Measurements from ENCODE around the gene PLA2G4A.

The PLA2G4A gene

DNA sequence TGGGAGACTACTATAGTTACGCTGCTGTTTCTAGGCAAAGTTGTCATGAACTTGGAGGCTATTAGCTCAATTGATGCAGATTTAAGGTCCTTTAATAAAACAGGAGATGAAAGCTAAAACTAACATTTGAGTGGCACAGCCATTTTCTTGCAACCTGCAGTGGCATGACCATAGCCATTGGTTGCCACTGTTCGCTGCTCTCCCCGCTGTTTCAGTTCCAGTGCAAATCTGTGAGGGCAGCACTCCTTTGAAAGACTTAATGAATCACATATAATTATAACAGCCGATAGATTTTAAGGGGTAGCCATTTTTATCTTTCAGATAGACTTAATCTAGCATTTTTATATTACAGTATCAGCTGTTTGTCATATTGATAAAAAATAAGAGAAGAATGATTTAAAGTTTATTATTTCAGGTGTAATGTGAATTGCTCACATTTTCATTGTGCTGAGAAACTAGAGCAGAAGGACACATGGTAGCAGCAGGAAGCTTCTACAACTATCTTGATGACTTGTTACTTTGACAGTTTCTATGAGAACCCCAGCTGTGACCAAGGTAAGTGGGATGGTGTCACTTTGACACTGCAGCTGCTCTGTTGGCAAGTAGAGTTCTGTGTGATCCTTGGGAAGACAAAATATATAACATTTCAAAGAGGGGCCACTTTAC is 203.7 kb downstream of the PLA2G4A start:
- DNase-seq (ENCODE audit: low read depth), result no peak

DNA sequence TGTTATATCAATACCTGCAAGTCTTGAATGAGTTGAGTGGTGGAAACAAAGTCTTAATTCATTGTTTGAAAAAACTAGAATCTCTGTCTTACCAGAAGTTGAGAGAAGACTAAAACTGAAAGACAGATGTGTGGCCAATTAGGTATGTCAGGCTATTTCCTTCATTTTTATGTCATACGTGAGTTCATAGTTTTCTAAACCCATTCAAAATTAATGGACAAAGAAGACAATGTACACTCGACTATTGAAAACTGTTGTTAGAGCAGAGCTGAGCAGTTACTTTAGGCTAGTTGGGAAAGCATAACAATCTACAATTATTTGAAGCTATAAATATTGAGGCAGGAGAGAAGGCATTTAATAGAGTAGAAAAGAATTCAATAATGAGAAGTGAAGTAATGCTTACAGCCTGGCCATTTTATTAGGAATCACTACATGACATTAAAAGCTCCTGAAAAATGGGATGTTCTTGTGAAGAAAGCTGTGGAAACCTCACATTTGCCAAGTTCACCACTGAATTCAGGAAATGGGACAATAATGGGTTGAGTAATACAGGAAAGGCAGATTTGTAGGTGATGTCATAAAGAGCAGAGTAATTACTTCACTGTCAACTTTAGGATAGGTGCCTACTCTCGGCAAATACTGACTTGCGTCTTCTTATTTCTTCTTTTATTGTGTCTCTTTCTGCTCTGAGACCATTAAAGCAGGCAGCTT is 204.4 kb downstream of the PLA2G4A start:
- no peak for DNase-seq (ENCODE audit: low read depth)

DNA sequence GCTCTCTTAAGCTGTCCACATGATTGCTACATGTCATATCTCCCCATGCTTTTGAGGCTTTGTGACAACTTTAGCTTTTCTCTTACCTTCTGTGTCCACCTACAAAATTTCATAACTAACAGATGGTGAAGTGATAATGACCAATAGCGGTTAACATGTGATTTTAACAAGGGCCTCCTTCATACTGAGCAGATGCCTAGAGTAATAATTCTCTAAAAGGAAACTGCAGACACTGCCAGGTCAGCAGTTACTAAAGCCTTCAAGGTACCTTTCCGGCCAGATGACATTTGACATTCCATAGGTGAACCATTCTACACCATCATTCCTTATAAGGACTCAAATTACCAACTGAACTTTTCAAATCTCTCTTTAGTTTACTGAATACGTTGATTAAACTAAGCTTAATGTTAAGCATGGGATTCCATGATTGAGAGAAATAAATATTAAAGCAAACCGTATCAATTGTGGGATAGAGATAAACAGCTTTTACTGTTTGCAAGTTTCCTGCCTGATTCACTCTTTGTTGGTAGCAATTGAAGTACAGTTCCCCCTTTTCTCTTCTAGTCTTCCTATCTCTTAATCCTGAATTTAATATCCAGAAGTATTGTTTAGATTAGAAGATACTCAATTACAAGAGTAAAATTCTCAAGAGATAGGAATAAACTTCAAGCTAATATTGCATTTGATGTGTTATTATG is 205.1 kb downstream of the PLA2G4A start:
- no peak for DNase-seq (ENCODE audit: low read depth)

DNA sequence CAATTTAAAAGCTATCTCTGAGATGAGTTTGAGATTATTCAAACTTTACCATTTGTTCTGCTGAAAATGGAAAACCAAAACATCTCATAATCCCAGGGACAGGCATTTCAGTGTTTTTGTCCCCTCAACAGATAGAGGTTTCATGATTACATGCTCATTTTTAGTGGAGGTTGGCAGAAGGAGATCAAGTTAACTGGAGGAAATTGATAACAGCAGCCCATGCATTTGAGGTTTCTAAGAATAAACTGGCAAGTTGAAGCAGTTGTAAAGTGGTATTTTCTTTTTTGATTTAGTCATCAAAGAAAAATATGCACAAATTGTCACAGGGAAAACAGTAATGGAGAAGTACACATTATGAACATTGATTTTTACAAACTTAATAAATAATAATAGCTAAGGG is 205.8 kb downstream of the PLA2G4A start:
- no peak for DNase-seq (ENCODE audit: low read depth)

DNA sequence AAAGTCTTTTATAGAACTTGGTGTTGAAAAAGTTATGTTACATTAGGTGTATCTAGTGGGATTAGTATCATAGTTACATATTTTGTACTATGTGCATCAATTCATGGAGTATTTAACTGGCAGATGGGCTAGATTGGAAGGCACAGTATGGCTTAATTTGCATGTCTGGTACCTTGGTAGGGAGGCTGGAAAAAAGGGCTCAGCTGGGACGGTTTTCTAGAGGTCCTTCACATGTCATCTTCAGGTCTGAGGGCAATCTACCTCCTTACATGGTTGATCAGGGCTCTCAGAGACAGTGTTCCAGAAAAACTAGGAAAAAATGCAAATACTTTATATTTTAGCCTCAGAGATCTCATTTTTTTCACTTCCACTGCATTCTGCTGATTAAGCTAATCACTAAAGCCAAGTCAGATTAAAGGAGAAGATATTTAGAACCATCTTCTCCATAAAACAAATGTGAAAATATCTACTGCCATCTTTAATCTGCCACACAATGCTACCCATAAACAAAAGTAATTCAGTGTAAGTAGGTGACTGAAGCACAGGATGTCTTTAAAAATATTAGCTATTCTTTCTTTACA is 209.3 kb downstream of the PLA2G4A start:
- no peak for DNase-seq (ENCODE audit: low read depth)
